ENCODE results near the gene EGLN3. TPM values are rescaled to one million over a fixed set of nuclear protein-coding genes. Genes with fewer than 3 reads are reported as not detected.

EGLN3 gene
- total and polyA plus RNA-seq, 2 of the 13 experiments (the other 11 are each of a cell fraction or from before 2014, with no cell fraction given): 0.18 to 27.3 TPM

DNA sequence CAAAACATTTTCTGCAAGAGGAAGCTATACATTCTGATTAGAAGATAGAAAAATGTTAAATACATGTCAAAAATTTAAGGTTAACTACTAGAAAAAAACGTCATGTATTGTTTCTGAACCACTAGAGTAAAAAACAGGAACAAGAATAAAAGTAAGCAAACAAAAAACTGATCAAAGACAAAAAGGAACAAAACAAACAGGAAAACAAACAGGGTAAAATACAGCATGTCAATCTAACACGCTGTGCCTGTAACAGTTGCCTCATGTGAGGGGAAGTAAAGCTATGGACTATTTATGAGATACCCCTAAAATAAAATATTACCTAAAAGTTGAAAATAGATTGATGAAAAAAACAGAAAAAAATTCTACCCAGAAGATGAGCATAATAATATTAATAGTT, 43.9 kb downstream of the EGLN3 start (continued):
- TF ChIP-seq MEIS2 (CRISPR knock-in tag; IDR thresholded peaks at IDR 0.05) (no peak), JUND (CRISPR knock-in tag; IDR thresholded peaks at IDR 0.05) (no peak), ZNF546 (CRISPR knock-in tag; conservative IDR thresholded peaks at IDR 0.05) (no peak), RBM22 (optimal IDR thresholded peaks at IDR 0.05; ENCODE audit: low read length) (no peak), SOX13 (IDR thresholded peaks at IDR 0.05) (no peak), SOX13 (CRISPR knock-in tag; conservative IDR thresholded peaks at IDR 0.05 in 1 of 2, IDR thresholded peaks at IDR 0.05 in 1 of 2) (peak in 1 of 2 experiments; percentile 38; a peak in 1 of 4 replicates), ZFP90 (CRISPR knock-in tag; IDR thresholded peaks at IDR 0.05; ENCODE audit: borderline replicate concordance) (no peak), ZNF101 (CRISPR knock-in tag; IDR thresholded peaks at IDR 0.05; ENCODE audit: borderline replicate concordance, low read depth) (no peak), TCF7 (IDR thresholded peaks at IDR 0.05; ENCODE audit: low read depth) (peak; percentile 73), SOX6 (IDR thresholded peaks at IDR 0.05) (no peak), SOX6 (CRISPR knock-in tag; IDR thresholded peaks at IDR 0.05) (peak; percentile 18; the same call in 1 of the 2 replicates), SRSF1 (optimal IDR thresholded peaks at IDR 0.05; ENCODE audit: low read depth, low read length) (no peak), KAT7 (CRISPR knock-in tag; IDR thresholded peaks at IDR 0.05; ENCODE audit: borderline replicate concordance) (no peak), DMAP1 (CRISPR knock-in tag; IDR thresholded peaks at IDR 0.05) (no peak), MZF1 (CRISPR knock-in tag; IDR thresholded peaks at IDR 0.05; ENCODE audit: borderline replicate concordance) (no peak), PRMT3 (CRISPR knock-in tag; IDR thresholded peaks at IDR 0.05; ENCODE audit: borderline replicate concordance, low read depth) (no peak), CC2D1A (CRISPR knock-in tag; IDR thresholded peaks at IDR 0.05) (no peak), FOXP1 (IDR thresholded peaks at IDR 0.05) (no peak), FOXP1 (CRISPR knock-in tag; IDR thresholded peaks at IDR 0.05) (peak; percentile 92), MTF2 (CRISPR knock-in tag; IDR thresholded peaks at IDR 0.05; ENCODE audit: borderline replicate concordance) (0 out of 2 replicates have a peak, but pooled peaks have one; percentile 27), IRX3 (CRISPR knock-in tag; IDR thresholded peaks at IDR 0.05; ENCODE audit: borderline replicate concordance, low read depth) (no peak), ISX (CRISPR knock-in tag; conservative IDR thresholded peaks at IDR 0.05) (no peak), ZNF124 (CRISPR knock-in tag; IDR thresholded peaks at IDR 0.05) (no peak), FOXC1 (CRISPR knock-in tag; IDR thresholded peaks at IDR 0.05; ENCODE audit: borderline replicate concordance) (no peak), ZNF572 (CRISPR knock-in tag; IDR thresholded peaks at IDR 0.05) (no peak), ARNTL (CRISPR knock-in tag; IDR thresholded peaks at IDR 0.05) (no peak), MAFK (conservative IDR thresholded peaks at IDR 0.05 in 1 of 2, IDR thresholded peaks at IDR 0.05 in 1 of 2; ENCODE audit: low read length in 2 of 2) (no peak), KDM1A (CRISPR knock-in tag; IDR thresholded peaks at IDR 0.05) (no peak)
- TF ChIP-seq, protein P1, sequence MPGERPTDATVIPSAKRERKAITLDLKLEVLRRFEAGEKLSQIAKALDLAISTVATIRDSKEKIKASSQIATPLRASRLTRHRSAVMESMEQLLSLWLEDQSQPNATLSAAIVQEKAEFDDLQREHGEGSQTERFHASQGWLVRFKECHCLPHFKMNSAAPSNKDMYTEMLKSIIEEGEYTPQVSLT (CRISPR knock-in tag; IDR thresholded peaks at IDR 0.05; ENCODE audit: borderline replicate concordance, low read depth): no peak
- TF ChIP-seq, protein P2, sequence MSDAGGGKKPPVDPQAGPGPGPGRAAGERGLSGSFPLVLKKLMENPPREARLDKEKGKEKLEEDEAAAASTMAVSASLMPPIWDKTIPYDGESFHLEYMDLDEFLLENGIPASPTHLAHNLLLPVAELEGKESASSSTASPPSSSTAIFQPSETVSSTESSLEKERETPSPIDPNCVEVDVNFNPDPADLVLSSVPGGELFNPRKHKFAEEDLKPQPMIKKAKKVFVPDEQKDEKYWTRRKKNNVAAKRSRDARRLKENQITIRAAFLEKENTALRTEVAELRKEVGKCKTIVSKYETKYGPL (CRISPR knock-in tag; IDR thresholded peaks at IDR 0.05): no peak
- TF ChIP-seq, protein P3, sequence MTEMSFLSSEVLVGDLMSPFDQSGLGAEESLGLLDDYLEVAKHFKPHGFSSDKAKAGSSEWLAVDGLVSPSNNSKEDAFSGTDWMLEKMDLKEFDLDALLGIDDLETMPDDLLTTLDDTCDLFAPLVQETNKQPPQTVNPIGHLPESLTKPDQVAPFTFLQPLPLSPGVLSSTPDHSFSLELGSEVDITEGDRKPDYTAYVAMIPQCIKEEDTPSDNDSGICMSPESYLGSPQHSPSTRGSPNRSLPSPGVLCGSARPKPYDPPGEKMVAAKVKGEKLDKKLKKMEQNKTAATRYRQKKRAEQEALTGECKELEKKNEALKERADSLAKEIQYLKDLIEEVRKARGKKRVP (CRISPR knock-in tag; IDR thresholded peaks at IDR 0.05): peak in 1 of 2 experiments; percentile 27; a peak in 1 of 4 replicates
